Activated naive CD4-positive, alpha-beta T cell treated with anti-CD3 and anti-CD28 coated beads, Interleukin-2, amount 50 U/mL, for 72 hours (primary cell): ENCODE data around the gene SENP8. TPM values are rescaled to one million over a fixed set of nuclear protein-coding genes. Genes with fewer than 3 reads are reported as not detected.
"Not testable (repeated sequence)": the region's sequence is repeated elsewhere in the genome, so short reads cannot be mapped to it uniquely, and the experiment has no call there.

Experiments
- ATAC-seq, 2 donors: fragments of 150-1000 bp; cut with Tn5 transposase; 2 replicates each; pipeline ENCODE4 v1.10.0; 2021; ENCODE audit warnings: mild to moderate bottlenecking in 2 of 2, moderate library complexity in 2 of 2
- DNase-seq, 2 donors: peaks; one replicate each; pipeline ENCODE4 v3.0.0; 2021 to 2022; ENCODE audit warnings: low spot score in 2 of 2
- H3K27ac Mint-ChIP-seq, 2 donors: one replicate each; pipeline ENCODE4 v1.8.0; 2022; ENCODE audit warnings: mild to moderate bottlenecking in 2 of 2, mixed read lengths in 2 of 2
- H3K36me3 Mint-ChIP-seq, 2 donors: one replicate each; pipeline ENCODE4 v1.8.0; 2022; ENCODE audit warnings: mixed read lengths in 2 of 2
- H3K9me3 Mint-ChIP-seq, 2 donors: one replicate each; pipeline ENCODE4 v1.8.0; 2022; ENCODE audit warnings: mixed read lengths in 2 of 2
- total RNA-seq, 2 donors: library from RNA; stranded (reverse); gene quantifications; one replicate each; pipeline ENCODE4 v1.2.3, GENCODE V29; 2022

The SENP8 gene
- total RNA-seq, 2 donors from 2014 or later: 0.36 to 1.8 TPM

DNA sequence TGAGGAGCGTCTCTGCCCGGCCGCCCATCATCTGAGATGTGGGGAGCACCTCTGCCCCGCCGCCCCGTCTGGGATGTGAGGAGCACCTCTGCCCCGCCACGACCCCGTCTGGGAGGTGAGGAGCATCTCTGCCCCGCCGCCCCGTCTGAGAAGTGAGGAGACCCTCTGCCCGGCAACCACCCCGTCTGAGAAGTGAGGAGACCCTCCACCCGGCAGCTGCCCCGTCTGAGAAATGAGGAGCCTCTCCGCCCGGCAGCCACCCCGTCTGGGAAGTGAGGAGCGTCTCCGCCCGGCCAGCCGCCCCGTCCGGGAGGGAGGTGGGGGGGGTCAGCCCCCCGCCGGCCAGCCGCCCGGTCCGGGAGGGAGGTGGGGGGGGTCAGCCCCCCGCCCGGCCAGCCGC, 17.7 kb upstream of the SENP8 start:
- H3K27ac Mint-ChIP-seq, H3K9me3 Mint-ChIP-seq, H3K36me3 Mint-ChIP-seq, ATAC-seq, DNase-seq: not testable (repeated sequence)

DNA sequence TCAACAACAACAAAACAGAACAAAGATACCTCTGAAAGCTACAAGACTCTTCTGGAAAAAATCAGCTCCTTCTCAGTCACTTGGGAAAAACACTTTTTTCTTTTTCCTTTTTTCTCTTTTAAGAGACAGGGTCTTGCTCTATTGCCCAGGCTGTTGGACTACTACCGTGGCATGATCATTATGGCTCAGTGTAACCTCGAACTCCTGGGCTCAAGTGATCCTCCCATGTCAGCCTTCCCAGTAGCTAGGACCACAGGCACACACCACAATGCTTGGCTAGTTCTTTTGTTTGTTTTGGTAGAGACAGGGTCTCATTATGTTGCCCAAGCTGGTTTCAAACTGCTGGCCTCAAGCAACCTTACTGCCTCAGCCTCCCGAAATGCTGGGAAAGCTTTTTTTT, 13.1 kb upstream of the SENP8 start:
- H3K27ac Mint-ChIP-seq: no peak overlapping the region
- ATAC-seq (no peak), DNase-seq (no peak)
- H3K9me3 Mint-ChIP-seq: no peaks in the 10 kb centered on the region
- H3K36me3 Mint-ChIP-seq: no peaks in the 10 kb centered on the region

- Mint-ChIP-seq H3K9me3 (no peaks in the 10 kb centered on the region), H3K36me3 (no peaks in the 10 kb centered on the region), H3K27ac (no peak overlapping the region)
- ATAC-seq: no peak
- no peak for DNase-seq
These were observed 12.1 kb upstream of the SENP8 start for GRCh38 chr15:72106068-72106467.

DNA sequence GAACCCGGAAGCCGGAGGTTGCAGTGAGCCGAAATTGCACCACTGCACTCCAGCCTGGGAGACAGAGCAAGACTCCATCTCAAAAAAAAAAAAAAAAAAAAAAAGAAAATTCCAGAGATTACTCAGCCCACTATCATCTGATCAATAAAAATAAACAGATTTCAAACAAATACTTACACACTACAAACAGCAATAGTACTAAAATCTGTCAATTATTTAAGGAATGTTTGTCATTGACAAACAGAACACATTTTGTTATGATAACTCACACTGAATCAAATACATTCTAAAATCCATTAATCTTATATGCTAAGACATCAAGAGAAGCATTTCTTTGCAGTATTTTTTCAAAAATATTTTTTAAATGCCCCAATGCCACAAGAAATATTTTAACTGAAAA, 7.8 kb upstream of the SENP8 start:
- no peak for DNase-seq
- ATAC-seq: no peak
- Mint-ChIP-seq H3K9me3 (no peaks in the 10 kb centered on the region), H3K36me3 (no peaks in the 10 kb centered on the region), H3K27ac (no peak overlapping the region)

DNA sequence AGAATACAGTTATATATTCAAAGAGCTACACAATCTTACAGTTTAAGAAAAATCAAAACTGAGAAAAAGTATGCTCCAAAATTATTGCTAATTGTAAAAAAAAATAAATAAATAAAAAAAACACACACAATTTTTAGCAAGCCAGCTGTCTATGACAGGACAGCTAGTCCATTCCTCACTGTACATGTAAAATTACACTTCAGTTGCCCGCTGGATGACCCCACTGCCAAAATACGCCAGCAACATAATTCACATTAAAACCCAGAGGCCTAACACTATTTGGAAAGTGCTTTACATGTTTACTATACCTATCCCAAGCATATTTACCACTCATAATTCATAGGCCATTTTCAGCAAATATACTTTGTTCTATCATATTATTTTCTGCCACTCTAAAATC, 6.1 kb upstream of the SENP8 start:
- Mint-ChIP-seq H3K9me3 (no peaks in the 10 kb centered on the region), H3K36me3 (peaks cover 0 to 5% of the 10 kb centered on the region in 2 donors), H3K27ac (no peak overlapping the region)
- DNase-seq: no peak
- no peak for ATAC-seq

DNA sequence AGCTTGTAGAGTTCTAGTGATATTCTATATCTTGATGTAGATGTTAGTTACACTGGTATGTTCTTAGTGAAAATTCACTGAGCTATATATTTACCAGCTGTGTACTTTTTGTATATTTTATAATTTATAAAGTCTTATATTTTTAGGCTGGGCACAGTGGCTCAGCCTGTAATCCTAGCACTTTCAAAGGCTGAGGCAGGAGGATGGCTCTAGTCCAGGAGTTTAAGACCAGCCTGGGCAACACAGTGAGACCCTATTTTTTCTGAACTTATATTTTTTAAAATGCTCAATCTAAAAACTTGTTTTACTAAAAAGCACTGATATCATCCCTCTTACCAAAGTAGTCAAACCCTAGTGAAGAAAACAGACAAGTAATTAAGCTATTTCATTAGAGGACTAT, 5.4 kb upstream of the SENP8 start:
- Mint-ChIP-seq H3K27ac (no peak overlapping the region), H3K36me3 (peaks cover 0 to 7% of the 10 kb centered on the region in 2 donors), H3K9me3 (no peaks in the 10 kb centered on the region)
- DNase-seq: no peak
- ATAC-seq: no peak

DNA sequence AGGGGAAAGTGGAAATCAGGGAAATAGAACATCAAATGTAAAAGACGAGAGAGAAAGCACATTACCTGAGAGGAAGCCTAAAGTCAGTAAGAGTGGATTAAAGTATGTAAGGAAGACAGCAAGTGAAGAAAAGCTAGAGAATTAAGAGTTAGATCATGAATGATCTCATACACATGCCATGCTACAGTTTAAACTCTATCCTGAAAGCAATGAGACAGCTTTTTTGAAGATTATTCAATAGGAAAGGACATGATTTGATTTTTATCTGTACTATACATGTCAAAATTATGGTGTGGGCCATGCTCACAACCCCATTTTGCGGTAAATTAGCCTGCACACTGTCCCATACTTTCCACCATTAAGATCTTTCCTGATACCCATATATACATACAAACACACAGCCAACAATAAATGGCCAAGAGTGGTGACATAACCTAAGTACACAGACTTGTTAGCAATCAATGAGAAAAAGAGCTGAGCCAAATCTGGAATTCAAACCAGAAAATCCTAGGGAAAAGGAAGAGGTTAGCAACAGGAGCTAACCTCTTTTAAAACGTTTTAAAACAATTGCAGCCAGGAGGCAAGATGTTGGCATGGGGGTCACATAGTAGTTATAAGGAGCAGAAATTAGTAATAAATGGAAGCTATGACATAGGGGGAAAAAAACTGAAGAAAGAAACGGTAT, 4.7 kb upstream of the SENP8 start:
- DNase-seq: no peak
- no peak for ATAC-seq
- Mint-ChIP-seq H3K27ac (no peak overlapping the region), H3K9me3 (no peaks in the 10 kb centered on the region), H3K36me3 (peaks cover under 1 to 8% of the 10 kb centered on the region in 2 donors)

DNA sequence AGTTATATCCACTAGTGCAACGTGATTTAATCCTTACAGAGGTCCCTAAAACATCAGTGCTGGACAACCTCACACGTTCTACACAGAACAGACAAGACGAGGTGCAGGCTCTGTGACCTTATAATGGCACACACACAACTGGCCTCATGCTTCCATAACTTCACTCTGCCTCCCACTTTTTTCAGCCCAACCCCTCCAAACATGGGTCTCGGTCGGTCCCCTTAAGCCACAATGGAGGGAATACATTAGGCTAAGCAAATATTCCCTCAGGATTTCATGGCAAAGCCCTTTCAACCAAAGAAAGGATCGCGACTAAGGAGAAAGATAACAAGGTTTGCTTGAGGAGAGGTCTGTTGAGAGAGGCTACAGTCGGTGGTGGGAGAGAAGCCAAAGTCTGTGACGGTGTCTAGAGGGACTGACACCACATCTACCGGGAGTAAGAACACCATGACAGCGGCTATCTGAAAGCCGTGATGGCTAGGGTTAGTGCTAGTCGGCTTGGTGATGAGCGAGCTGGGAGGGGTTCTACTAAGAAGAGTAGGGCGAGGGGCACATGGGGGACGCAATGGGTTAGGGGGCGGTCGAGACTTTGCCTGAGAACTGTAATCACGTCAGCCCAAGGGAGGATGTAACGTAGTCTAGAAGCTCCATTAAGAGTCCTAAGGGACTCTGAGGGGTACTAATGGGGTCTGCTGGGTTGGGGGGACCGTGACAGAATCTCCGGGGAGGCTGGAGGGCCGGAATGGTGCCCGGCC, 1.3 kb upstream of the SENP8 start:
- DNase-seq (no peak), ATAC-seq (peak in 1 of 2 donors; percentile 4)
- peaks cover 4 to 13% of the 10 kb centered on the region in 2 donors for H3K36me3 Mint-ChIP-seq
- H3K9me3 Mint-ChIP-seq: no peaks in the 10 kb centered on the region
- H3K27ac Mint-ChIP-seq: peak overlapping the region; percentile 94

- no peaks in the 10 kb centered on the region for H3K9me3 Mint-ChIP-seq
These were observed 652 bp upstream of the SENP8 start for GRCh38 chr15:72117486-72118016.

GRCh38 chr15:72124218-72124617, 6.0 kb downstream of the SENP8 start:
- Mint-ChIP-seq H3K27ac (no peak overlapping the region), H3K36me3 (no peaks in the 10 kb centered on the region), H3K9me3 (no peaks in the 10 kb centered on the region)
- ATAC-seq (no peak), DNase-seq (no peak)

More at GRCh38 chr15:72117486-72118016, 652 bp upstream of the SENP8 start:
- Mint-ChIP-seq H3K27ac (peak overlapping the region; percentile 94), H3K36me3 (peaks cover 4 to 13% of the 10 kb centered on the region in 2 donors)
- ATAC-seq (peak; percentile 72 to 79), DNase-seq (peak in 1 of 2 donors; percentile 82)

DNA sequence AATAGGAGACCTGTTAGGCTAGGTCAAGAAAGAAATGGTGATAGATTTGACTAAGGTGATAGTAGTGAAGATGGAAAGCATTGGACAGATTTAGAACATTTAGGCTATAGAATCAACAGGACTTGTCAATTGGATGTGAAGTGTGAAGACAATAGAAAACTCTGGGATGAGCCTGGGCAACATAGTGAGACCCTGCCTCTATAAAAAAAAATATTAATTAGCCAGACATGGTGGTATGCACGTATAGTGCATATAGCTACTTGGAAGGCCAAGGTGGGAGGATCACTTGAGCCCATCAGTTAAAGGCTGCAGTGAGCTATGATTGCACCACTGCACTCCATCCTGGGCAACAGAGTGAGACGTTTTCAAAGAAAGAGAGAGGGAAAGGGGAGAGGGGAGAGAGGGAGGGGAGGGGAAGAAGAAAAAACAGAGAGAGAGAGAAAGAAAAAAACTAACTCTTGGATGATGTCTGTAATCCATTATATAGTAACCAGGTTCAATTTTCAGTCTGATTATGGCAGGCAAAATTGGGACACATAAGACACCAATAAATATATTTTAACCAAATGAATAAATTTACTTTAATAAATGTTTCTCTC, 9.6 kb downstream of the SENP8 start:
- H3K27ac Mint-ChIP-seq: peak overlapping the region in 1 of 2 donors; percentile 13
- DNase-seq (no peak), ATAC-seq (no peak)
- H3K9me3 Mint-ChIP-seq: no peaks in the 10 kb centered on the region
- H3K36me3 Mint-ChIP-seq: no peaks in the 10 kb centered on the region

DNA sequence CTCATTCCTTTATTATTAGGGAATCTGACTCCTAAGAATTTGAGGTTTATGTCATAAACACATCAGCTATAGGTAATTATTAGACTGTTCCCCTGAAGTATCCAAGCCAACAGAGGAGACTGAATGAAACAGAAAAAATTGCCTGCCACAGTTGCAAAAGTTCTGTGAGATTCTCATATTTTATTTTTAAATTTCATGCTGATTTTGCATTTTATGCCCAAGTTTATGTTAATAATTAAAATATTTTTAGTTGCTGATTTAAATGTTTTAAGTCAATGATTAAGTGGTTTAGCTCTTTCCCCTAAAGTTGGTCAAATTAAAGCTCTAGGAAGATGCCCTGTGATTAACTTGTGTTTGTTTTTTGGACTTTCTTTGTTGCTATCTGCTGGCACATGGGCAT, 10.2 kb downstream of the SENP8 start:
- DNase-seq: no peak
- Mint-ChIP-seq H3K9me3 (no peaks in the 10 kb centered on the region), H3K36me3 (no peaks in the 10 kb centered on the region), H3K27ac (no peak overlapping the region)
- ATAC-seq: no peak

GRCh38 chr15:72130272-72130671, 12.1 kb downstream of the SENP8 start:
- Mint-ChIP-seq H3K36me3 (no peaks in the 10 kb centered on the region), H3K9me3 (no peaks in the 10 kb centered on the region), H3K27ac (no peak overlapping the region)
- ATAC-seq (no peak), DNase-seq (no peak)

GRCh38 chr15:72131922-72132321, 13.7 kb downstream of the SENP8 start:
- DNase-seq: no peak
- ATAC-seq: no peak
- no peak overlapping the region for H3K27ac Mint-ChIP-seq
- no peaks in the 10 kb centered on the region for H3K9me3 Mint-ChIP-seq
- no peaks in the 10 kb centered on the region for H3K36me3 Mint-ChIP-seq

DNA sequence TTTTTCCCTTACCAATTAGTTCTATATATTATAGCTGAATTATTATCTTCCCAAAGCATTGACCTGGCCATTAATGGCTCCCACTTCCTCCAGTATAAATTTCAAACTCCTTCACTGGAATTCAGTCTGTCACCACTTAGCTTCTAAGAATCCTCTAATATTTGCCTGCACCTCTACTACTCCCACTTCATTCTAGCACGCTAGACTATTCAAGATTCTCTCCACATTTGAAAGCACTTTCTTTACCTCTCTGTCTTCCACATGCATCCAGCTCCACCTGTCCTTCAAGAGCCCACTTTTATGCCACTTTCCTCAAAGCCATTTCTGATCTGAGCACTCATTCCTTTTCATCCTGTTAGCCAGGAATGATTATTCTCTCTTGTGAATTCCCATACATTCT, 15.0 kb downstream of the SENP8 start:
- Mint-ChIP-seq H3K9me3 (no peaks in the 10 kb centered on the region), H3K27ac (no peak overlapping the region), H3K36me3 (no peaks in the 10 kb centered on the region)
- ATAC-seq (no peak), DNase-seq (no peak)

DNA sequence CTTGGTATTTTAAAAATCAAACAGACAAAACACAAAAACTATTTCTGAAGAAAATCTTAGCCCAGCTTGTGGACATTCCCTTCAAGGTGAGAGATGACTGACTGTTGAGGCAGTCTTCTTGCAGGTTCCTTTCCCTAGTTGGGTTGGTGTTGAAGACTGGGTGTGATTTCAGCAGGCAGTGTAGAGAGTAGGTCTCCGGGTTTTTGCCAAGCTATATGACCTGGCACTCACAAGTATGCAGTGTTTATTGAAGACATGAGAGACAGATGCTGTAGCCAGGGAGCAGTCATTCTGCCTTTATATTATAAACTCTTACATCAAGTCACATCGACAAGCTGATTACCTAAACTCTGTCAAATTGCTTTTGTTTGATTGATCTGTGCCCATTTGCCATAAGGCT, 17.5 kb downstream of the SENP8 start:
- DNase-seq (no peak), ATAC-seq (no peak)
- Mint-ChIP-seq H3K9me3 (no peaks in the 10 kb centered on the region), H3K36me3 (no peaks in the 10 kb centered on the region), H3K27ac (no peak overlapping the region)
